H1 (cell line): ENCODE data around the gene FGF3. TPM values are rescaled to one million over a fixed set of nuclear protein-coding genes. Genes with fewer than 3 reads are reported as not detected.

Source experiments
- CTCF ChIA-PET: fragments of 300-600 bp; sonication (Branson Sonifier 250); formaldehyde crosslinking; loops from one replicate; lab custom pipeline; 2021; ENCODE audit not compliant: partially characterized antibody; lab: Charles Lee
- POLR2A ChIA-PET: fragments of 300-600 bp; sonication (Branson Sonifier 250); formaldehyde crosslinking; loops from one replicate; lab custom pipeline; 2021; ENCODE audit warnings: inconsistent platforms; ENCODE audit not compliant: partially characterized antibody; lab: Charles Lee
- DNase-seq, 2 experiments: peaks; one replicate each; pipeline versions ENCODE4 v3.0.0 to v3.0.0-alpha.2; 2010 to 2022; ENCODE audit warnings: low spot score in 2 of 2, low read depth in 1 of 2, mixed read lengths in 1 of 2
- FAIRE-seq: peaks from 2 replicates; lab custom pipeline; 2011; peaks lifted over from hg19 to GRCh38; lab: Jason Lieb, UNC
- H2AFZ ChIP-seq: 2 replicates; pipeline ENCODE4 v1.8.1; 2012; ENCODE audit warnings: low read length, inconsistent platforms
- H2AK5ac ChIP-seq: 2 replicates; pipeline ENCODE4 v1.6.1; 2013; ENCODE audit warnings: low read depth, low read length
- H2BK120ac ChIP-seq: replicated peaks from 2 replicates; pipeline ENCODE3; 2013; ENCODE audit warnings: low read depth, low read length, inconsistent platforms
- H2BK12ac ChIP-seq: 2 replicates; pipeline ENCODE4 v1.6.1; 2013; ENCODE audit warnings: low read depth, low read length
- H2BK15ac ChIP-seq: 2 replicates; pipeline ENCODE4 v1.6.1; 2013; ENCODE audit warnings: low read length
- H2BK20ac ChIP-seq: 2 replicates; pipeline ENCODE4 v1.6.1; 2013; ENCODE audit warnings: low read length
- H2BK5ac ChIP-seq: 2 replicates; pipeline ENCODE4 v1.6.1; 2013; ENCODE audit warnings: low read depth, low read length
- H3K14ac ChIP-seq: 2 replicates; pipeline ENCODE4 v1.6.1; 2013; ENCODE audit warnings: inconsistent platforms; ENCODE audit not compliant: insufficient read length
- H3K18ac ChIP-seq: 2 replicates; pipeline ENCODE4 v1.6.1; 2013; ENCODE audit warnings: low read length; ENCODE audit errors: extremely low read depth
- H3K23ac ChIP-seq: 2 replicates; pipeline ENCODE4 v1.6.1; 2013; ENCODE audit warnings: inconsistent platforms; ENCODE audit not compliant: insufficient read length
- H3K23me2 ChIP-seq: 2 replicates; pipeline ENCODE4 v1.6.1; 2013; ENCODE audit warnings: low read depth, low read length
- H3K27ac ChIP-seq: 2 replicates; pipeline ENCODE4 v1.6.1; 2011; ENCODE audit warnings: low read depth, low read length, inconsistent platforms
- H3K27me3 ChIP-seq, 4 experiments: replicated peaks in 1 of 4; 1 replicate in 1 of 4; 2 replicates in 3 of 4; pipeline versions ENCODE4 v1.6.1 to v1.8.1; 2011 to 2013; ENCODE audit warnings: low read length in 3 of 4, mild to moderate bottlenecking in 3 of 4, inconsistent platforms in 2 of 4, mixed read lengths in 2 of 4, moderate library complexity in 1 of 4; ENCODE audit not compliant: control insufficient read depth in 3 of 4, insufficient read depth in 3 of 4; ENCODE audit errors: extremely low read depth in 1 of 4
- H3K36me3 ChIP-seq, 4 experiments: 2 replicates each; pipeline versions ENCODE4 v1.6.1 to v1.8.1; 2011 to 2013; ENCODE audit warnings: mild to moderate bottlenecking in 4 of 4, low read length in 3 of 4, moderate library complexity in 2 of 4, control low read depth in 1 of 4, inconsistent platforms in 1 of 4; ENCODE audit not compliant: insufficient read depth in 4 of 4, control insufficient read depth in 2 of 4
- H3K4ac ChIP-seq: replicated peaks from 2 replicates; pipeline ENCODE3; 2013; ENCODE audit warnings: low read length, low read depth, mixed read lengths, inconsistent platforms; ENCODE audit not compliant: insufficient read length
- H3K4me1 ChIP-seq, 4 experiments: replicated peaks in 1 of 4; 1 replicate in 1 of 4; 2 replicates in 3 of 4; pipeline versions ENCODE4 v1.6.1 to v1.8.1; 2011 to 2013; ENCODE audit warnings: low read length in 3 of 4, inconsistent platforms in 2 of 4, mixed read lengths in 1 of 4; ENCODE audit not compliant: insufficient read depth in 4 of 4, control insufficient read depth in 3 of 4
- H3K4me2 ChIP-seq, 2 experiments: 2 replicates each; pipeline versions ENCODE4 v1.6.1 to v1.8.1; 2011 to 2013; ENCODE audit warnings: low read depth in 2 of 2, low read length in 2 of 2, control low read depth in 1 of 2, inconsistent platforms in 1 of 2, mild to moderate bottlenecking in 1 of 2; ENCODE audit not compliant: insufficient read depth in 1 of 2
- H3K4me3 ChIP-seq, 4 experiments: fragments of 200-600, 300-600 bp in 1 of 4; sonication (generic), shearing (Covaris generic), sonication (Bioruptor Twin) in 1 of 4; 2 replicates each; pipeline versions ENCODE4 v1.5.1 to v1.8.1; 2011 to 2016; ENCODE audit warnings: low read length in 4 of 4, low read depth in 3 of 4, control low read depth in 2 of 4, inconsistent platforms in 2 of 4, mild to moderate bottlenecking in 2 of 4, mixed read lengths in 1 of 4, moderate library complexity in 1 of 4; ENCODE audit not compliant: insufficient read depth in 2 of 4; ENCODE audit errors: extremely low read depth in 1 of 4
- H3K56ac ChIP-seq: replicated peaks from 2 replicates; pipeline ENCODE3; 2013; ENCODE audit warnings: low read depth, mild to moderate bottlenecking, mixed read lengths, low read length, inconsistent platforms; ENCODE audit not compliant: insufficient read length
- H3K79me1 ChIP-seq: 2 replicates; pipeline ENCODE4 v1.6.1; 2013; ENCODE audit warnings: low read depth, low read length, control low read depth
- H3K79me2 ChIP-seq, 2 experiments: 2 replicates each; pipeline versions ENCODE4 v1.6.1 to v1.8.1; 2012 to 2013; ENCODE audit warnings: low read length in 2 of 2, mild to moderate bottlenecking in 2 of 2, inconsistent platforms in 1 of 2; ENCODE audit not compliant: insufficient read depth in 2 of 2, control insufficient read depth in 1 of 2
- H3K9ac ChIP-seq, 4 experiments: replicated peaks in 1 of 4; 1 replicate in 1 of 4; 2 replicates in 3 of 4; pipeline versions ENCODE4 v1.6.1 to v1.8.1; 2011 to 2013; ENCODE audit warnings: low read depth in 3 of 4, low read length in 3 of 4, control low read depth in 2 of 4, mild to moderate bottlenecking in 2 of 4, moderate library complexity in 2 of 4, inconsistent platforms in 1 of 4; ENCODE audit errors: extremely low read depth in 1 of 4
- H3K9me3 ChIP-seq, 2 experiments: 2 replicates each; pipeline versions ENCODE4 v1.6.1 to v1.8.1; 2012 to 2013; ENCODE audit warnings: mild to moderate bottlenecking in 2 of 2, moderate library complexity in 2 of 2, control low read depth in 1 of 2, inconsistent platforms in 1 of 2, low read depth in 1 of 2, low read length in 1 of 2, mixed read lengths in 1 of 2; ENCODE audit not compliant: insufficient read depth in 2 of 2
- H4K20me1 ChIP-seq, 2 experiments: replicated peaks in 1 of 2; 2 replicates each; pipeline versions ENCODE3 to v1.8.1; 2011 to 2013; ENCODE audit warnings: inconsistent platforms in 2 of 2, low read length in 2 of 2, mild to moderate bottlenecking in 1 of 2; ENCODE audit not compliant: insufficient read depth in 2 of 2, control insufficient read depth in 1 of 2
- H4K5ac ChIP-seq: 2 replicates; pipeline ENCODE4 v1.6.1; 2013; ENCODE audit warnings: low read length, low read depth, mixed read lengths, inconsistent platforms; ENCODE audit not compliant: insufficient read length
- H4K8ac ChIP-seq: 2 replicates; pipeline ENCODE4 v1.8.0; 2013; ENCODE audit warnings: mild to moderate bottlenecking, moderate library complexity, low read length, inconsistent platforms; ENCODE audit not compliant: insufficient read depth; ENCODE audit errors: extremely low read depth
- H4K91ac ChIP-seq: replicated peaks from 2 replicates; pipeline ENCODE3; 2013; ENCODE audit warnings: low read length, mixed read lengths, inconsistent platforms; ENCODE audit not compliant: insufficient read length
- EZH2 ChIP-seq: fragments of 200-600 bp; sonication (generic); IDR thresholded peaks from 2 replicates; pipeline ENCODE4 v1.7.1; 2012; ENCODE audit warnings: low read depth, mild to moderate bottlenecking, moderate library complexity, low read length, inconsistent platforms; ENCODE audit not compliant: severe bottlenecking
- KDM1A ChIP-seq: fragments of 200-600, 300-600 bp; sonication (generic); IDR thresholded peaks from 2 replicates; pipeline ENCODE4 v1.7.1; 2016; ENCODE audit warnings: mild to moderate bottlenecking, low read length, borderline replicate concordance
- KDM5A ChIP-seq: fragments of 200-600 bp; IDR thresholded peaks from 2 replicates; pipeline ENCODE4 v1.7.1; 2012; ENCODE audit warnings: mild to moderate bottlenecking, low read length, inconsistent platforms, mixed read lengths
- NRF1 ChIP-seq: IDR thresholded peaks from 2 replicates; pipeline ENCODE4 v1.6.1; 2011; ENCODE audit warnings: mild to moderate bottlenecking, low read depth, low read length, improper control_type of control experiment
- POU5F1 ChIP-seq: IDR thresholded peaks from 2 replicates; pipeline ENCODE4 v1.6.1; 2011; ENCODE audit warnings: low read depth, mild to moderate bottlenecking, low read length, moderate library complexity
- RXRA ChIP-seq: IDR thresholded peaks from 2 replicates; pipeline ENCODE4 v1.6.1; 2011; ENCODE audit warnings: low read depth, mild to moderate bottlenecking, low read length, moderate library complexity; ENCODE audit not compliant: insufficient read depth
- SRF ChIP-seq: IDR thresholded peaks from 2 replicates; pipeline ENCODE4 v1.6.1; 2011; ENCODE audit warnings: mild to moderate bottlenecking, low read depth, low read length, moderate library complexity
- WGBS, 2 experiments: shearing (Covaris generic) in 1 of 2; methylation state at CpG; one replicate each; pipeline versions ENCODE4 v1.1.6 to v1.1.7; 2013 to 2015; ENCODE audit warnings: low lambda C conversion rate in 2 of 2, mixed read lengths in 2 of 2, inconsistent platforms in 1 of 2, low coverage in 1 of 2, missing lambda C conversion rate in 1 of 2; ENCODE audit not compliant: insufficient replicate concordance in 2 of 2, insufficient coverage in 1 of 2, insufficient read length in 1 of 2; ENCODE audit errors: extremely low coverage in 1 of 2, missing lambda C conversion rate in 1 of 2; 5-methylcytosine and 5-hydroxymethylcytosine counted together
- polyA plus RNA-seq, 7 experiments: library from polyadenylated mRNA; depleted of rRNA in 3 of 7; stranded (reverse) in 5 of 7; unstranded in 2 of 7; fragments of >200 nt in 5 of 7; fragments of 200-250 nt in 2 of 7; gene quantifications; 1 replicate in 5 of 7; 2 replicates in 1 of 7; 4 replicates in 1 of 7; pipeline versions ENCODE4 v1.2.1 to v1.2.3, GENCODE V29; 2011 to 2013; ENCODE audit warnings: missing spikeins in 2 of 7, mixed read lengths in 2 of 7
- total RNA-seq: library from RNA; stranded (reverse); fragmentation: NEBNext Ultra II Directional; extraction: Animal tissue kit (Norgen Biotek cat#: 25700); gene quantifications from 2 replicates; pipeline ENCODE4 v1.2.1, GENCODE V29; 2021
- TF ChIP-seq, protein P1 (sequence below), 3 experiments: IDR thresholded peaks; 1 replicate in 2 of 3; 2 replicates in 1 of 3; pipeline versions ENCODE4 v1.5.1 to v1.6.1; 2011; ENCODE audit warnings: low read length in 3 of 3, mild to moderate bottlenecking in 3 of 3, inconsistent platforms in 2 of 3, low read depth in 1 of 3, moderate library complexity in 1 of 3; ENCODE audit not compliant: insufficient read depth in 1 of 3; ENCODE audit errors: control extremely low read depth in 1 of 3

Gene FGF3
- total and polyA plus RNA-seq, 2 of the 8 experiments (the other 6 are each of a cell fraction or from before 2014, with no cell fraction given) = not detected

DNA sequence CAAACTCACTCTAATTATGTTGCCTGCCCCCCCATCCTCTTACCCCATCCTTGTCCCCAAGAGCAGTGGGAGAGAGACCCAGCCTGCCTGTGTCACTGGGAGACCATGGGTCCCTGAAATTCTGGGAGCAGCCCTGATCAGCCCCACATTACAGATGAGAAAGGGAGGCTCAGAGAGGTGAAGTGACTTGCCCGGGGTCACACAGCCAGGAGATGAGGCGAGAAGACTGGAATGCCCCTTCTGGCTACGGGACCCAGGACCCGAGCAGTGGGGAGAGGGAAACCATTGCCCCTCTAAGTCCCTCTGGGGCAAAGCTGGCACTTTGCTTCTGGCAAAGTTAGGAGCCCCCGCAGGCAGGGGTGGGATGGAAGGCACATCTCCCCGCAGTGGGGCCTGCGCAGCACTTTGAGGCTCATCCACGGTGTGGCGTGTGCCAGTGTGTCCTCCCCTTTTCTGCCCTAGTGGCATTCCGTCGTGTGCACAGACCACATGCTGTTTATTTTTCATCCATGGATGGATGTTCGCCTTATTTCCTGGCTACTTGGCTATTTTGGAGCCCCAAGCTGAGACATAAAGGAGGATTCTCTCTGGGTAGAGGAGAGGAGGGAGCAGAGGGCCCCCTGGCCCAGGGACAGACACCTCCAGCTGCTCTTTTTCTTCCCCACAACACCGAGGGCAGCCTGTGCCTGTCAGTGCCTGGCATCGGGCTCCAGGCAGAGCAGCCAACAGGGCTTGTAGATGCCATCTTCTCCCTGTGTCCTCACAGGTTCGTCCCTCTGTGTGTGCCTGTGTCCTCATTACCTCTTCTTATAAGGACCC, 3.7 kb upstream of the FGF3 start:
- no peak overlapping the region for H3K4ac ChIP-seq
- H2BK120ac ChIP-seq = no peak overlapping the region
- H3K9me3 ChIP-seq = no peaks in the 10 kb centered on the region
- H3K79me2 ChIP-seq = no peaks in the 10 kb centered on the region
- H2BK12ac ChIP-seq = no peak overlapping the region
- ChIA-PET CTCF (interaction anchor here (1.4 to 2.1 kb wide), 4 partner anchors 11 to 106 kb away, joined by 3 to 13 read pairs (median 5); no protein-coding TSS in a partner anchor), POLR2A (interaction anchor here (1.3 kb wide), 1 partner anchor 118 kb away, joined by 3 read pairs; no protein-coding TSS in a partner anchor)
- no peak for FAIRE-seq
- no peak overlapping the region for H2BK15ac ChIP-seq
- no peak overlapping the region for H3K23ac ChIP-seq
- no peaks in the 10 kb centered on the region for H3K79me1 ChIP-seq
- H3K9ac ChIP-seq = no peak overlapping the region
- H4K91ac ChIP-seq = no peak overlapping the region
- no peak overlapping the region for H3K4me3 ChIP-seq
- H3K4me1 ChIP-seq = peaks cover 0 to 4% (median under 1%) of the 10 kb centered on the region in 4 experiments; a peak in 4 of 7 replicates
- H3K18ac ChIP-seq = no peak overlapping the region
- H3K27me3 ChIP-seq = peaks cover 31 to 53% (median 44%) of the 10 kb centered on the region in 4 experiments
- H2BK5ac ChIP-seq = no peak overlapping the region
- peaks cover 5% of the 10 kb centered on the region; the same call in 1 of the 2 replicates for H3K23me2 ChIP-seq
- H2AK5ac ChIP-seq = 0 out of 2 replicates have a peak overlapping the region, but pooled peaks have one; percentile 24
- H4K5ac ChIP-seq = no peak overlapping the region
- TF ChIP-seq EZH2 (no peak), KDM5A (no peak), KDM1A (no peak), SRF (no peak), RXRA (no peak), POU5F1 (no peak), NRF1 (no peak)
- TF ChIP-seq, protein P1, sequence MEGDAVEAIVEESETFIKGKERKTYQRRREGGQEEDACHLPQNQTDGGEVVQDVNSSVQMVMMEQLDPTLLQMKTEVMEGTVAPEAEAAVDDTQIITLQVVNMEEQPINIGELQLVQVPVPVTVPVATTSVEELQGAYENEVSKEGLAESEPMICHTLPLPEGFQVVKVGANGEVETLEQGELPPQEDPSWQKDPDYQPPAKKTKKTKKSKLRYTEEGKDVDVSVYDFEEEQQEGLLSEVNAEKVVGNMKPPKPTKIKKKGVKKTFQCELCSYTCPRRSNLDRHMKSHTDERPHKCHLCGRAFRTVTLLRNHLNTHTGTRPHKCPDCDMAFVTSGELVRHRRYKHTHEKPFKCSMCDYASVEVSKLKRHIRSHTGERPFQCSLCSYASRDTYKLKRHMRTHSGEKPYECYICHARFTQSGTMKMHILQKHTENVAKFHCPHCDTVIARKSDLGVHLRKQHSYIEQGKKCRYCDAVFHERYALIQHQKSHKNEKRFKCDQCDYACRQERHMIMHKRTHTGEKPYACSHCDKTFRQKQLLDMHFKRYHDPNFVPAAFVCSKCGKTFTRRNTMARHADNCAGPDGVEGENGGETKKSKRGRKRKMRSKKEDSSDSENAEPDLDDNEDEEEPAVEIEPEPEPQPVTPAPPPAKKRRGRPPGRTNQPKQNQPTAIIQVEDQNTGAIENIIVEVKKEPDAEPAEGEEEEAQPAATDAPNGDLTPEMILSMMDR (IDR thresholded peaks at IDR 0.05; ENCODE audit: control extremely low read depth in 1 of 3, insufficient read depth in 1 of 3, low read depth in 1 of 3, low read length in 3 of 3) = no peak
- H3K4me2 ChIP-seq = no peak overlapping the region
- WGBS, 2 experiments = 85% methylated on average over 15 of the region's 15 CpGs; no CpG with 5 or more reads in 1 of the 2 experiments
- H4K8ac ChIP-seq = no peak overlapping the region
- H3K14ac ChIP-seq = no peak overlapping the region
- H4K20me1 ChIP-seq = no peaks in the 10 kb centered on the region
- no peak overlapping the region for H2BK20ac ChIP-seq
- H3K27ac ChIP-seq = no peak overlapping the region
- DNase-seq = no peak
- H3K36me3 ChIP-seq = no peaks in the 10 kb centered on the region; a peak in 1 of 8 replicates
- no peak overlapping the region for H2AFZ ChIP-seq
- H3K56ac ChIP-seq = no peak overlapping the region
